Panc1 (cell line): Measurements from ENCODE around the gene FOSB. TPM values are rescaled to one million over a fixed set of nuclear protein-coding genes. Genes with fewer than 3 reads are reported as not detected.

Source experiments
- ATAC-seq: fragments of 200-7000 bp; cut with Tn5 transposase; 2 replicates; pipeline ENCODE4 v1.9.1; 2020; ENCODE audit warnings: mild to moderate bottlenecking, moderate library complexity
- BruUV-seq: library from RNA; stranded (reverse); fragments of 400-500 nt; replicated peaks from 2 replicates; lab custom pipeline; 2021; lab: Mats Ljungman, UMichigan
- CTCF ChIA-PET: fragments of 300-600 bp; sonication (Branson Sonifier 250); formaldehyde crosslinking; loops from one replicate; lab custom pipeline; 2022; ENCODE audit warnings: antibody characterized with exemption; lab: Charles Lee
- POLR2A ChIA-PET: fragments of 300-600 bp; sonication (Branson Sonifier 250); formaldehyde crosslinking; loops from one replicate; lab custom pipeline; 2022; ENCODE audit warnings: antibody characterized with exemption; lab: Charles Lee
- DNase-seq: peaks from one replicate; pipeline ENCODE4 v3.0.0-alpha.2; 2010; ENCODE audit warnings: low read depth, low spot score
- H3K27ac ChIP-seq: 2 replicates; pipeline ENCODE4 v1.5.1; 2011; ENCODE audit warnings: mild to moderate bottlenecking, low read length, inconsistent platforms
- H3K27me3 ChIP-seq: fragments of 200-500 bp; sonication (Bioruptor generic); 2 replicates; pipeline ENCODE4 v1.6.0; 2014; ENCODE audit warnings: low read length, inconsistent platforms; ENCODE audit not compliant: control insufficient read depth, insufficient read depth
- H3K36me3 ChIP-seq: fragments of 200-500 bp; sonication (Bioruptor generic); 2 replicates; pipeline ENCODE4 v1.5.1; 2014; ENCODE audit warnings: inconsistent platforms, mild to moderate bottlenecking, low read length, moderate library complexity; ENCODE audit not compliant: control insufficient read depth, insufficient read depth
- H3K4me1 ChIP-seq: 2 replicates; pipeline ENCODE4 v1.5.1; 2011; ENCODE audit warnings: inconsistent platforms, mild to moderate bottlenecking, low read length, moderate library complexity; ENCODE audit not compliant: control insufficient read depth, insufficient read depth
- H3K4me3 ChIP-seq, 2 experiments: 2 replicates each; pipeline ENCODE4 v1.5.1; 2011 to 2012; ENCODE audit warnings: low read depth in 2 of 2, low read length in 2 of 2, mild to moderate bottlenecking in 2 of 2, inconsistent platforms in 1 of 2, moderate library complexity in 1 of 2
- H3K9me3 ChIP-seq: fragments of 200-500 bp; sonication (Bioruptor generic); 2 replicates; pipeline ENCODE4 v1.5.1; 2014; ENCODE audit warnings: low read depth, mild to moderate bottlenecking, inconsistent platforms, low read length, moderate library complexity; ENCODE audit not compliant: control insufficient read depth, insufficient read depth
- CTCF ChIP-seq: fragments of 450-650 bp; IDR thresholded peaks from 2 replicates; pipeline ENCODE4 v1.5.1; 2017; ENCODE audit warnings: mild to moderate bottlenecking
- POLR2AphosphoS5 ChIP-seq: IDR thresholded peaks from 2 replicates; pipeline ENCODE4 v1.6.1; 2012; ENCODE audit warnings: mild to moderate bottlenecking, low read depth, low read length, moderate library complexity
- REST ChIP-seq, 2 experiments: IDR thresholded peaks; 2 replicates each; pipeline ENCODE4 v1.6.1; 2011 to 2012; ENCODE audit warnings: low read depth in 2 of 2, control low read depth in 1 of 2, low read length in 1 of 2, mild to moderate bottlenecking in 1 of 2, moderate library complexity in 1 of 2; ENCODE audit not compliant: insufficient read depth in 1 of 2
- SIN3A ChIP-seq: IDR thresholded peaks from 2 replicates; pipeline ENCODE4 v1.6.1; 2012; ENCODE audit warnings: low read depth, mild to moderate bottlenecking, low read length, moderate library complexity, borderline replicate concordance; ENCODE audit not compliant: insufficient read depth
- TCF7L2 ChIP-seq: IDR thresholded peaks from 2 replicates; pipeline ENCODE4 v1.6.1; 2011; ENCODE audit warnings: mild to moderate bottlenecking, low read depth, low read length, inconsistent platforms
- in situ Hi-C: cut with HindIII; loops from 2 replicates; pipeline ENCODE4 v1.10.0; 2016; ENCODE audit warnings: low sequenced_read_pairs, low pct_unique_long_range_greater_than_20kb
- intact Hi-C: fragments of 100-400 bp; cut with micrococcal nuclease; formaldehyde crosslinking; loops from one replicate; pipeline ENCODE4 v1.10.0; 2022; ENCODE audit not compliant: unreplicated experiment
- total RNA-seq: library from RNA; stranded (reverse); gene quantifications from one replicate; pipeline ENCODE4 v1.2.1, GENCODE V29; 2021; ENCODE audit not compliant: unreplicated experiment

Gene FOSB
- total RNA-seq, 1 experiment from 2014 or later: 13.4 TPM

- Histone ChIP-seq H3K27ac (peak overlapping the region; percentile 17; the same call in 1 of the 2 replicates), H3K4me3 (no peak overlapping the region), H3K27me3 (no peaks in the 10 kb centered on the region), H3K4me1 (peaks cover 28% of the 10 kb centered on the region), H3K36me3 (no peaks in the 10 kb centered on the region; the same call in 1 of the 2 replicates), H3K9me3 (no peaks in the 10 kb centered on the region)
- DNase-seq: no peak
- no peak for TF ChIP-seq REST (IDR thresholded peaks at IDR 0.05; ENCODE audit: insufficient read depth in 1 of 2, low read depth in 2 of 2, low read length in 1 of 2)
- no peak for TF ChIP-seq TCF7L2
- TF ChIP-seq POLR2AphosphoS5: no peak
- TF ChIP-seq CTCF: no peak
- TF ChIP-seq SIN3A: no peak
- in situ Hi-C loops (no loop called here), intact Hi-C loops (no loop called here)
- ATAC-seq: 0 out of 2 replicates have a peak, but pooled peaks have one; percentile 36
- BruUV-seq: no TSS peak
- ChIA-PET CTCF (no interaction called here), POLR2A (no interaction called here)
These were observed 46.7 kb downstream of the FOSB start for GRCh38 chr19:45514376-45515051.

GRCh38 chr19:45515081-45515624 lies 47.4 kb downstream of the FOSB start:
- Histone ChIP-seq H3K4me3 (no peak overlapping the region), H3K27ac (peak overlapping the region; percentile 8; the same call in 1 of the 2 replicates), H3K36me3 (no peaks in the 10 kb centered on the region; the same call in 1 of the 2 replicates), H3K9me3 (no peaks in the 10 kb centered on the region), H3K27me3 (no peaks in the 10 kb centered on the region), H3K4me1 (peaks cover 27% of the 10 kb centered on the region)
- DNase-seq (no peak), ATAC-seq (no peak)
- no TSS peak for BruUV-seq
- ChIA-PET POLR2A (no interaction called here), CTCF (no interaction called here)
- intact Hi-C loops (no loop called here), in situ Hi-C loops (no loop called here)
- TF ChIP-seq SIN3A: no peak
- TF ChIP-seq POLR2AphosphoS5: no peak
- TF ChIP-seq TCF7L2: no peak
- TF ChIP-seq REST (IDR thresholded peaks at IDR 0.05; ENCODE audit: insufficient read depth in 1 of 2, low read depth in 2 of 2, low read length in 1 of 2): no peak
- no peak for TF ChIP-seq CTCF
